Prostate gland (tissue), 2 donors: ENCODE data around the gene CEACAM21. TPM values are rescaled to one million over a fixed set of nuclear protein-coding genes. Genes with fewer than 3 reads are reported as not detected.

Experiments
- DNase-seq: peaks from one replicate; pipeline ENCODE4 v3.0.0-alpha.2; 2019; ENCODE audit warnings: low spot score
- H3K27ac ChIP-seq, 2 donors: fragments of 200-600 bp; sonication (generic); 2 replicates each; pipeline ENCODE4 v1.5.1; 2017 to 2019
- H3K27me3 ChIP-seq: fragments of 200-600 bp; sonication (generic); replicated peaks from 2 replicates; pipeline ENCODE4 v1.5.1; 2019; ENCODE audit not compliant: insufficient read depth
- H3K36me3 ChIP-seq, 2 donors: fragments of 200-600 bp; sonication (generic); 1 replicate in 1 of 2; 2 replicates in 1 of 2; pipeline versions ENCODE4 v1.5.1 to v1.8.1; 2017 to 2019
- H3K4me1 ChIP-seq: fragments of 200-600 bp; sonication (generic); replicated peaks from 2 replicates; pipeline ENCODE4 v1.5.1; 2019
- H3K4me3 ChIP-seq, 2 donors: fragments of 200-600 bp; sonication (generic); 2 replicates each; pipeline ENCODE4 v1.5.1; 2017 to 2019
- H3K9me3 ChIP-seq: fragments of 200-600 bp; sonication (generic); 2 replicates; pipeline ENCODE4 v1.5.1; 2017
- CTCF ChIP-seq, 4 experiments: fragments of 200-600 bp in 2 of 4; fragments of 450-650 bp in 2 of 4; sonication (generic) in 2 of 4; IDR thresholded peaks; 1 replicate in 3 of 4; 2 replicates in 1 of 4; pipeline ENCODE4 v1.5.1; 2016 to 2019; ENCODE audit warnings: antibody characterized with exemption in 4 of 4, mild to moderate bottlenecking in 2 of 4, moderate library complexity in 2 of 4
- POLR2A ChIP-seq: fragments of 450-650 bp; IDR thresholded peaks from one replicate; pipeline ENCODE4 v1.6.1; 2016; ENCODE audit warnings: antibody characterized with exemption, mild to moderate bottlenecking
- POLR2AphosphoS5 ChIP-seq: sonication (generic); formaldehyde crosslinking; IDR thresholded peaks from one replicate; pipeline ENCODE4 v1.6.1; 2017; ENCODE audit warnings: antibody characterized with exemption
- WGBS: methylation state at CpG from one replicate; pipeline ENCODE4 v1.1.5; 2018; 5-methylcytosine and 5-hydroxymethylcytosine counted together
- intact Hi-C: fragments of 100-400 bp; cut with DNase I; formaldehyde crosslinking; loops from one replicate; pipeline ENCODE4 v1.14.2; 2022
- total RNA-seq, 2 donors: library from RNA; depleted of rRNA; stranded (reverse); fragments of >200 nt; gene quantifications; one replicate each; pipeline ENCODE4 v1.1.0, GENCODE V29; 2016

Gene CEACAM21
- total RNA-seq, 2 donors from 2014 or later, result 1.5 TPM; not detected in 1

GRCh38 chr19:41606215-41606837 lies 30.4 kb downstream of the CEACAM21 start:
- DNase-seq, result no peak

GRCh38 chr19:41607668-41608067 lies 31.7 kb downstream of the CEACAM21 start:
- Histone ChIP-seq H3K27me3 (no peaks in the 10 kb centered on the region), H3K4me1 (no peaks in the 10 kb centered on the region), H3K27ac (no peak overlapping the region), H3K36me3 (no peaks in the 10 kb centered on the region), H3K9me3 (no peaks in the 10 kb centered on the region), H3K4me3 (no peak overlapping the region)
- intact Hi-C loops, result no loop called here
- TF ChIP-seq POLR2A (no peak), CTCF (IDR thresholded peaks at IDR 0.05) (no peak), POLR2AphosphoS5 (no peak)
- DNase-seq, result no peak
- 82% methylated on average over 1 of the region's 1 CpG for WGBS

More at GRCh38 chr19:41606215-41606837, 30.4 kb downstream of the CEACAM21 start:
- Histone ChIP-seq H3K36me3 (no peaks in the 10 kb centered on the region), H3K27me3 (no peaks in the 10 kb centered on the region), H3K9me3 (no peaks in the 10 kb centered on the region), H3K4me3 (no peak overlapping the region), H3K27ac (no peak overlapping the region), H3K4me1 (no peaks in the 10 kb centered on the region)
- TF ChIP-seq POLR2A (no peak), CTCF (IDR thresholded peaks at IDR 0.05) (no peak), POLR2AphosphoS5 (no peak)
- 82% methylated on average over 5 of the region's 5 CpGs for WGBS
- intact Hi-C loops, result no loop called here

- H3K27ac ChIP-seq, result no peak overlapping the region
- no peaks in the 10 kb centered on the region for H3K9me3 ChIP-seq
- TF ChIP-seq CTCF (IDR thresholded peaks at IDR 0.05) (no peak), POLR2A (no peak), POLR2AphosphoS5 (no peak)
These were observed 34.8 kb downstream of the CEACAM21 start for GRCh38 chr19:41610789-41611188.

GRCh38 chr19:41612483-41612882 lies 36.5 kb downstream of the CEACAM21 start:
- no peaks in the 10 kb centered on the region for H3K9me3 ChIP-seq
- no peaks in the 10 kb centered on the region for H3K4me1 ChIP-seq
- no peak overlapping the region for H3K27ac ChIP-seq
- H3K27me3 ChIP-seq, result no peaks in the 10 kb centered on the region
- no peak for TF ChIP-seq POLR2A
- no peak for TF ChIP-seq CTCF (IDR thresholded peaks at IDR 0.05)
- no peak for TF ChIP-seq POLR2AphosphoS5
- DNase-seq, result no peak
- no peak overlapping the region for H3K4me3 ChIP-seq
- 82% methylated on average over 4 of the region's 4 CpGs for whole genome bisulfite sequencing
- no peaks in the 10 kb centered on the region for H3K36me3 ChIP-seq
- intact Hi-C loops, result no loop called here

More at GRCh38 chr19:41610789-41611188, 34.8 kb downstream of the CEACAM21 start:
- Histone ChIP-seq H3K4me3 (no peak overlapping the region), H3K27me3 (no peaks in the 10 kb centered on the region), H3K4me1 (no peaks in the 10 kb centered on the region), H3K36me3 (no peaks in the 10 kb centered on the region)
- DNase-seq, result no peak
- intact Hi-C loops, result no loop called here

GRCh38 chr19:41615207-41615606 lies 39.2 kb downstream of the CEACAM21 start:
- whole genome bisulfite sequencing, result 79% methylated on average over 4 of the region's 4 CpGs
- no peak overlapping the region for H3K4me3 ChIP-seq
- no peaks in the 10 kb centered on the region for H3K4me1 ChIP-seq
- H3K9me3 ChIP-seq, result no peaks in the 10 kb centered on the region
- intact Hi-C loops, result no loop called here
- H3K27me3 ChIP-seq, result peaks cover 3% of the 10 kb centered on the region
- no peak overlapping the region for H3K27ac ChIP-seq
- no peak for TF ChIP-seq CTCF (IDR thresholded peaks at IDR 0.05)
- TF ChIP-seq POLR2A, result no peak
- no peak for TF ChIP-seq POLR2AphosphoS5
- no peak for DNase-seq
- no peaks in the 10 kb centered on the region for H3K36me3 ChIP-seq
